Left kidney (tissue), 2 donors: ENCODE results near the gene HNRNPA3. TPM values are rescaled to one million over a fixed set of nuclear protein-coding genes. Genes with fewer than 3 reads are reported as not detected.
"Not testable (repeated sequence)": the region's sequence is repeated elsewhere in the genome, so short reads cannot be mapped to it uniquely, and the experiment has no call there.

Source experiments
- DNase-seq: peaks from one replicate; pipeline ENCODE4 v3.0.0-alpha.2; 2013
- polyA plus RNA-seq: library from polyadenylated mRNA; unstranded; fragments of 120-200 nt; gene quantifications from one replicate; pipeline ENCODE4 v1.2.1, GENCODE V29; 2013; ENCODE audit not compliant: insufficient read length

HNRNPA3 gene
- polyA plus RNA-seq, 1 donor, result 794 TPM

DNA sequence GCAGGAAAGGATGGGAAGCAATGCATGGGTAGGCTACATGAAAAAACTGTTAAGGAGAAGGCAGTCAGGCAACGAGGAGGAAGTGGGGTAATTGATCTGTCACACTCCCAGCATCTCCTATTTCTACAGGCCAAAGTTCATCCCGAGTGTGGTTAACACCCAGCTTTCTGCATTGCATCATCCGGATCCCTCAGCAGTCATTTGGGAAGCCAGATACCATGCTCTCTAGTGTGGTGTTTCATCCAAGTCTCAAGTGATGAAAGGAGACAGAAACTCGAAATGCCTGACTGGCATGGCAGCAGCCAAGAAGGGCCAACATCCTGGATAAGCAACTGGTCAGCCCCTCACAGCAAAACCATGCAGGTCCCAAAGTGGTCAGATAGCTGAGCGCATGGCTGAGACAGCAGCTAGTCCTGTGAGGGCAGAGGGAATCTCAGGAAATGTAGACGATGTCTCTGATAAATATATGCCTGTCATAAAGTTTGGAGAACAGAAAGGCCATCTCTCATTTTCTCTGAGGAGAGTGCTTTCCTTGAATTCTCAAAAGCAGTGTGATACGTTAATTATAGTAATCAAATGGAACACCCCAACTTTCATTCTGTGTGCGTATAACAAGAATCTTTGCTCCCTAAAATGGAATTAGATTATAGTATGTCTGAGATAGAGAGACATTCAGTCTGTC is 24.8 kb upstream of the HNRNPA3 start:
- DNase-seq, result no peak

DNA sequence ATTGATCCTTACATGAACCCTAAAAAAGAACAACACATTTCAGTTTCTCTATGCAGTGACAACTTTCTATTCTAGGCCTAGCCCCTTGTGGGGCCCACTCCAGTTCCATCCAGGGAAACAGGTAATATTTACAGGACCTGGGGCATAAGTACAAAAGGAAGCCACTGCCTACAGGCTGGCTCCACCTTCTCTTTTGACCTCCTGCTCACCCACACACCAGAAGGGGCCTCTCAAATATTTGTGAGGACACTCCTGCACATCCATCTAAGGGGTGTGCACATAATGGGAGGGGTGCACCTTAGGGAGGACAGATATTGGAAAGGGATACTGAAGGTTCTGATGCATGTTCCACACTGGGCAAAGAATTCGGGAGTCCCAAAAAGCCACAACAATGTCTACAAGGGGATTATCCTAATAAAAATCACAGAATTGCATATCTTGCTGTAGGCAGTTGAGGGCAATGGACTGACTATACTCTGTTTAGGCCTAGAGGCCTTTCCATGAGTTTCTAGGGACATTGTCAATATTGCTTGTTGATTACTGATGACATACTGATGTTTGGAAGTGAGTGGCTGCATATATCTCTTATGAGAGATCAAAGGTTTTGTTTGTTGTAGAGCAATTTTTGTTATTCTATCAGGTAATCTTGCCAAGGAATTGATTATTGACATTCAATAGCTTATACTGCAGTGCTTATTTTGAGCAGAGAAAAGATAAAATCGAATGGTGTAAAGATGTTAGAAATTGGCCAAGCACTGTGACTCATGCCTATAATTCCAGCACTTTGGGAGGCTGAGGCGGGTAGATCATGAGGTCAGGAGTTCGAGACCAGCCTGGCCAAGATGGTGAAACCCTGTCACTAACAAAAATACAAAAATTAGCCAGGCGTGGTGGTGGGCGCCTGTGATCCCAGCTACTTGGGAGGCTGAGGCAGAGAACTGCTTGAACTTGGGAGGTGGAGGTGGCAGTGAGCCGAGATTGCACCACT is 23.8 kb upstream of the HNRNPA3 start:
- no peak for DNase-seq

DNA sequence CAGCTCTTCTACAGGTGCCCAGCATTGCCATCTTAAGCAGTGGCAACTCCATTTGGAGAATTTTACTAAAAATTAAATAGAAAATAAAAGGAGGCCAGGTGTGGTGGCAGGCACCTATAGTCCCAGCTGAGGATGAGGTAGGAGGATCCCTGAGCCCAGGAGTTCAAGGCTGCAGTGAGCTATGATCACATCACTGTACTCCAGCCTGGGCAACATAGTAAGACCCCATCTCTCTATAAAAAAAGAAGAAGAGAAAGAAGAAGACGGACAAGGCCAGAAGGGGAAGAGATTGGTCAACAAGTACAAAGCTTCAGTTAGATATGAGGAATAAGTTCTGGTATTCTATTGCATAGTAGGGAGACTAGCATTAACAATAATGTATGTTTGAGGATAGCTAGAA is 21.7 kb upstream of the HNRNPA3 start:
- no peak for DNase-seq

DNA sequence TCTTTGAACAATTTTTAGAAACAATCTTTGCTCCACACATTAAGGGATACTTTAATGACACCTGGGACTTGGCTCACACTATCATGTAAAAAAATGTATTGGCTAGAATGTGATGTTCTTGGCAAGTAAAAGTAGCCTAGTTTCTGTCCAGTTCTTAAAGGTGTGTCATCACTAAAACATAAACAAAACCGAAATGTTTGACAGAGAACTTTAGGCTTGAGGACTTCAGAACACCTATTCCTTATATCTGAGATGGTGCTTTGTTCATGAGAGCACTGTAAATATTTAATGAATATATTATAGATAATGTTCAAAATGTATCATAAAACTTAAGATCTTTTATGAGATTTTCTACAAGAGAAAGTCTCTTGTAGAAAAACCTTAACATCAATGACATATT is 19.8 kb upstream of the HNRNPA3 start:
- no peak for DNase-seq

DNA sequence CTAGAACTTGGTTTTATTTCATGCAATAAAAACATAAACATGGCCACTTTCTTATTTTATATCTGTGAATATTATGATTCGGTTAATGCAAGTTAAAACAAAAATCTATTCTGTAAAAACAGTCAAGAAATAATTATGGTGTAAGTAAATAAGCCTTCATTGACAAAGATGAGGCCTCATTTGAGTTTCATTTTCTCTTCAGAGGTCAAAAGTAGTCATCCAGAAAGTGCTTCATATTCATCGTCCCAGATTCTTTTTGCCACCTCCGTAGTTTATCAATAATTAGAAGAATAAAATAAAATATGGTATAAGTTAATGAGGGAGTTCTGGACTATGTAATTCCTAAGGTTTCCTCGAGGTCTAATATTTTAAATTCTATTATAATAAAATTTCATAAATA is 19.4 kb upstream of the HNRNPA3 start:
- DNase-seq, result no peak

DNA sequence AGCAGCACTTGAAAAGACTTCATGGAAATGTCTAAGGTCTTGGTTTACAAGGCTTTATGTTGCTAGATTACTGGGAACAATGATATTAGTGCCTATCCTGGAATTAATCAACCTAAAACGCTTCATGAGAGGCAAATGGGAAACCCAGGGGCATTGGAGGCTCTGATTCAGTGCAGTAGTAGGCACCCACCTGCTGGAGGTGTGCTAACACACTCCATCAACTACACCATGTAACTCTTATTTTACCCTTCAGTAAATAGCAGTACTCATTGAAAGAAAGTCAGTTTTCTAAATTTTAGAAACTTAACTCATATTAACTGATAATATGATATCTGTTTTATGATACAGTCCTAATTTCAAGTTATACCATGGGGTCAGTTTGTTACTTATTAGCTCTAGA is 17.4 kb upstream of the HNRNPA3 start:
- no peak for DNase-seq

DNA sequence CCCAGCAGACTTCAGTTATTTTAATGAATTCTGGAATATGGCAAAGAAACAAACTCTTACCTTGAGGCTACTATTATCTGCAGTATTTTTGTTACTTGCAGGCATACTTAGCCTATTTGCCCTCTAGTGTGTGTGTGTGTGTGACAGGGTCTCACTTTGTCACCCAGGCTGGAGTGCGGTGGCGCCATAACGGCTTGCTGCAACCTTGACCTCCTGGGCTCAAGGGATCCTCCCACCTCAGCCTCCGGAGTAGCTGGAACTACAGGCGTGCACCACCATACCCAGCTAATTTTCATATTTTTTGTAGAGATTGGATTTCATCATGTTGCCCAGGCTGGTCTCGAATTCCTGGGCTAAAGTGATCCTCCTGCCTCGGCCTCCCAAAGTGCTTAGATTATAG is 12.2 kb upstream of the HNRNPA3 start:
- not testable (repeated sequence) for DNase-seq

DNA sequence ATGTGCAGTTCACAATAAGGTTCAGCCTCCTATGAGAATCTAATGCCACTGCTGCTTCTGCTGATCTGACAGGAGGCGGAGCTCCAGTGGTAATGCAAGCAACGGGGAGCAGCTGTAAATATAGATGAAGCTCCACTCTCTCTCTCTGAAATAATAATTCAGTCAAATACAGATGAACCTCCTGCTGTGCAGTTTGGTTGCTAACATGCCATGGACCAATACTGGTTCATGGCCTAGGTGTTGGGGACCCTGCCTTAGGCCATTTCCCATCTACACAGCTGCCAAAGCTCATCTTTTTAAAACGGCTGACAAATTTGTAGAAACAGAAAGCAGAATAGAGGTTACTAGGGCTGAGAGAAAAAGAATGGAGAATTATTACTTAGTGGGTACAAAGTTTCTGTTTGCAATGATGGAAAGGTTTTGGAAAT is 10.7 kb upstream of the HNRNPA3 start:
- DNase-seq, result no peak

DNA sequence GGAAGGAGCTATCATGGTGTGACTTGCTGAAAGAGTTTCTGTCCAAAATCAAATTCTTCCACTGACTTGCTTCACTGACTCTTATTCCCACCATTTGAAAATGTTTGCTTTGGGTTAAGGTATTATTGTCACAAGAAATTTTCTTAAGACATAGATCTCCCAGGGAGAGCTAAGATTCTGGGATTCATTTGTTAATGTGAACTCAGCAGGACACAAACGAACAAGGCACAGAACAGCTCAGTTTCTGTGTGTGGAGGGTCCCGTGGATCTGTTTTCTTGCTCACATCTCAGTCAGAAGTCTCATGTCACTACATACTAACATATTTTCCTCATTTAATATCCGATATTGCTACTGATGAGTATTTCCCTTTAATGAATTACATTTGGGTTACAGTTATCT is 8.2 kb upstream of the HNRNPA3 start:
- DNase-seq, result no peak

DNA sequence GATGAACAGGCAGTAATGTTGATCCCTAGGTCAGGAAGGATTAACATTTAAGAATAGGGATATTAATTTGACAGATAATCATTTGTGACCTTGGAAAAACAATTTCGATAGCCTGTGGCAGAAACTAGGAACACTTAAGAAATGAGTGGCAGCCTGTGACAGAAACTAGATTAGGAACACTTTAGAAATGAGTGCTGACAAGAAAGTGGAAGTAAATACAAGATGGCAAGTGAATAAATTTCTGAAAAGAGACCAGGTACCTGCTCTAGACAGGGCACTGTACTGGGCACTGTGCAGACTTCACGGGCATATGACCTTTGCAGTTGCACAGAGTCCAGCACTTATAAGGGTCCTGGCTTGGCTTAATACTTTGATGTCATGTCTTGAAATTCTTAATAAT is 5.5 kb upstream of the HNRNPA3 start:
- no peak for DNase-seq

DNA sequence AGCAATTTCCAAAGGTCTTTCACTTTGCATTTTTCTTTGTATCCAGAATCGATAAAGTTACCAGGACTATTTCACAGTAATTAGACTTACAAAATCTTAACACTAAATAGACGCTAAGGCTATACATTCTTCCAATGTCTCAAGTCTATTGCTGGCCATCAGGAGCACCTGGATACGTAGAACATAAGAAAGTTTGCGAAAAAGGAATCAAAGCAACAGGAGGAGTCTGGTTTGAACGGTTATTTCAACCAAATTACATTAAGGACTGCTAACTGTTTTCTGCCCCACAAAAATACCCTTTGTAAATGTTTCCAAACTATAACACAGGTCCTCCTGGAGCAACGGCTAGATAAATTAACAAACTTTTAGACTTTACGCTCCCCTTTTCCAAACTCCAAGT is 1.4 kb upstream of the HNRNPA3 start:
- no peak for DNase-seq

DNA sequence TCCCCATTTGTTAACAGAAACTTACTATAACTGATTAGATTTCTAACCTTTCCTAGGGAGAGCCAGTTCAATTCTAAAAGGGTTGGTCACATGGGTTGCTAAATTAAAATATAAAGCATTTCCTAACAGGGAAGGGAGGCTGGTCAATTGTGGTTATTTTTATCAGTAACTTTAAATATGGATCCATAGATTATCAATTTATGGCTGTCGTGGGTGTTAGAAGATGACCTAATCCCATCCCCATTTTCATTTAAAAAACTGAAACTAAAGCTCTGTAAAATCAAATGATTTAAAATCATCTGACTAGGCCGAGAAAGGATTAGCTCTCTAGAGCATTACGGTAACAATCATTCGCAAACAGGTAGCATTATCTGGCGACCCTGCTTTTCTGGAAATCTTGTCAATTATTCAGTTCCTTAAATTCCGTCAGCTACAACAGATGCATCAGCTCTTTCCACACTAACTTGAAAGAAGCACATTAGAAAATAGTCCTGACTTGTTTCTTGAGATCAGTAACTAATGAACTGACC is 953 bp upstream of the HNRNPA3 start:
- DNase-seq, result no peak

DNA sequence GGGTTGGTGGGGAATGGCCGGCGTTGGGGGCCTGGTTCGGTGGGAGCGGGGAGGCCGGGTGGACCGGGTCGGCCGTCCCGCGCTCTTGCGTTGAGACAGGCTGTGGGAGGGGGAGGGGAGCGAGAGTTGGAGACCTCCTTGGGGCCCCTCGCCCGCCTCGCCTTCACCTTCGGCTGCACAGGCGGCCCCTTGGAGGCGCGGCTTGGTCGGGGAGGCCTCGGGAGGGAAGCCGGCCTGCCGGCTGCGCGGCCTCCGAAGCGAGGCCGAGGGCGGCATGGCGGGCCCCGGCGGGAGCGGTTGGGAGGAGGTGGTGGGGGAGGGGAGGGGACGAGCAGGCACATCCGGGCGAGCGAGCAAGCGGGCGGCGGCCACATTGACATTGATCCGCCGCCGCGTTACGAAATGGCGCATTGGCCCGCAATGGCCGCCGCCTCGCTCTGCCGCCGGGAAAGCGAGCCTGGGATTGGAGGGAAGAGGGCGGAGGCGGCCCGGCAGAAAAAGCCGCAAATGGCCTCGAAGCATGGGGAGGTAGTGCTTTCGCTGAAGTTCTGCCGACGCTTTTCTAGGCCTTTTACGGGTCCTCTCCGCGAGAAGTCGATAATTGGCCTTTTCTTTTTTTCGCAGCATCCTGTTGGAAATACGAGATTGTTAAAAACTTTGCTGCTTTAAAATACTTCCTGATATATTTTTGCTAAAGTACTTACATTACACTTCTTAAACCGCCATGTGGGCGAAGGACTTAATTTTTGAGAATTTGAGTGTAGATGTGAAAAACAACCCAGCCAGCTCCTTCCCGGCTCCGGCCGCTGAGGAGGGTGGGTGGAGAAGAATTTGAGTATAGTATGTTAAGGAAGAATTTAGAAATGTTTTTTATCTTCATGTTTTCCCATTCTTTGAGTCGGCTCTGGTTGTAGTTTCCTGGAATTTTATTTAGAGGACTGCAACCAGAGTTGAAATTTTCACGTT is 580 bp downstream of the HNRNPA3 start:
- DNase-seq, result peak; percentile 80

DNA sequence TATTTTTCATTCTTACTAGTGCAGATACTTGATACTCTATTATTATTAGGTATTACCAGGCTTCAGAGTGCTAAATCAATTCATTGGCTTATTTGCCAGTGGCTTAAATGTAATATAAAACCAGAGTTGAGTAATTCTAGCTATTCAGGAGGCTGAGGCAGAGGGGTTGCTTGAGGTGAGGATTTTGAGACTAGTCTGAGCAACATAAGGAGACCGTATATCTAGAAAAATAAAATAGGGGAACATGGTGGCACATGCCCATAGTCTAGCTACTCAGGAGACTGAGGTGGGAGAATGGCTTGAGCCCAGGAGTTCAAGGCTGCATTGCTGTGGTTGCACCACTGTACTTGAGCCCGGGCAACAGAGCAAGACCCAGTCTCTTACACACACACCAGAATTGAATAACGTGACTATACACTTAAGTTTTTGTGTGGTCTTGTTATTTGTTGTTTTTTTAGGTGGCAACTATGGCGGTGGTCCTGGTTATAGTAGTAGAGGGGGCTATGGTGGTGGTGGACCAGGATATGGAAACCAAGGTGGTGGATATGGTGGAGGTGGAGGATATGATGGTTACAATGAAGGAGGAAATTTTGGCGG is 4.8 kb downstream of the HNRNPA3 start:
- DNase-seq, result no peak

DNA sequence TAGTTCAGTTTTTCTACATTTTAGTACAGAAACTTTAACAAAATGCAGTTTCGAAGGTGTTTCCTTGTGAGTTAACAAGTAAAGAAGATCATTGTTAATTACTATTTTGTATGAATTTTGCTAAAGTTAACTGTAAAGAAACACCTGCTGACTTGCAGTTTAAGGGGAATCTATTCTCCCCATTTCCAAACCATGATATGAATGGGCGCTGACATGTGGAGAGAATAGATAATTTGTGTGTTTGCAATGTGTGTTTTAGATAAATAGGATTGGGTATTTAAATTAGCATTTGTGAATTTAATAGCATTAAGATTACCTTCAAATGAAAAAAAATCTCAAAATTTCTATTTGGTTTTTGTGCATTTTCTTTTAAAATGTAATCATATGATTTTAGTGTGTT is 7.2 kb downstream of the HNRNPA3 start:
- DNase-seq, result not testable (repeated sequence)

DNA sequence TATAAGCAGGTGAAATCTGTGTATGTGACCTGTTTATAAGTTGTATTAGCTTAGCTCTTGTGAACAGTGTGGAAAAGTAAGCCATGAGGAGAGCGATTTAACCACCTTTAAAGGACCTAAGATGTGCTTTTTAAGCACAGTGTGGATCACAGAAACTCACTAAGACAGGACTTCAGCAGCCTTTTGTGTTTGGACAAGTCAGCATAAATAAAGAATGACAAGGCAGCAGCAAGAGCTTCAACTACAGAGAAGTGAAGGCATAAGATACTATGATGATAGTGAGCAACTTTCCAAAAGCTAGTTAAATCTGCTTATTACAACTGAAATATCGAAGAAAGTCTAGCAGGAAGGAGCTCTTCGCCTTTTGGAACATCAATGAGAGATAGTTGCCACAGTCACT is 8.9 kb downstream of the HNRNPA3 start:
- DNase-seq, result no peak

DNA sequence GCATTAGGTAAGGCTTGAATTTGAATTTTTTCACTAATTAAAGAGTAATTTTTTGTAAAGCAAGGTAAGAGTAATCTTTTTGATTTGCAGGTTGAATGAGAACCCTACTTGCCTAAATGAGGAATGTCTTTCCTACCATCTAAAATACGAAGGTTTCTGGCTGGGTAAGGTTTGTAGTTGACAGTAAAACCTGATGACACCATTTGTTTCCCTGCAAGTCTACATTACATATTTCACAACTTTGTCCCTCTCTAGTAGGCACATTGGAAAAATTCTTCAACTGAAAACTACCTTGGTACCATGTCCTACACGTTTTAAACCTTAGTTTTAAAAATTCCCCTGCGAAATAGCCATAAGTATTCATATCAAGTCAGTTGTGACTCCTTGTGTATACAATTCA is 9.4 kb downstream of the HNRNPA3 start:
- no peak for DNase-seq

DNA sequence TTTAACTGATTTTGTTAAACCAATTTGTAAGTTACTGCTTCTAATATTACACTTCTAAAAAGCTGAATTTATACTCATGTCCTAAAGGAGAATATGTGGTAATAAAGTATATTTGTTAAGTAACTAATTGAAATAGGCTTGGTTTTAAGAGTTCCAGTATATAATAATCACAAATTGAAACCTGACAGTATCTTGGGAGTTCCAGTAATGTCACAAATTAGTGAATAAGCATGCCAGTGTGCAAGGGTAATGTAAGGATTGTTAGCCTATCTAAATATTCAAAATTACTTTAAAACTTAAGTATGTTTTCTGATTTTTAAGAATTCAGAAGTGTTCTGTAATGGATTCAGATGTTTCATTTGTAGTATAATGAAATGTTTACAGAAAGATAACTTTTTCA is 10.8 kb downstream of the HNRNPA3 start:
- DNase-seq, result not testable (repeated sequence)

DNA sequence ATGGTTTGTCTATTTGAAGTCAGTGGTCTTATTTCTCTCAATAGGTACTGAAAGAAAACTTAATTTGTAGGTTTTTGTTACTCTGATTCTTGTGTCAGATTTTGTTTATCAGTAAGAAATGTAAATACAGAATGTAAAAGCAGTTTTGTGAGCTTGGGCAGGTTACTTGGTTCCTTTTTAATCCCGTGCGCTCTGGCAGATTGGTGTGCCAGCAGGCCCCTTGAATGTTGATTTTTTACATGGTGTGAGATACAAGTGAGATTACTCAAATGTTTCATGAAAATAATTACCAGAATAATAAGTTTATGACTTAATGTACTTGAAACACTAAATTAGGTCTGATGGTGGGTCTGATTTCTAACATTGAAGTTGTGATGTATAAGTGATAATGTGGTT is 13.4 kb downstream of the HNRNPA3 start:
- DNase-seq, result no peak

DNA sequence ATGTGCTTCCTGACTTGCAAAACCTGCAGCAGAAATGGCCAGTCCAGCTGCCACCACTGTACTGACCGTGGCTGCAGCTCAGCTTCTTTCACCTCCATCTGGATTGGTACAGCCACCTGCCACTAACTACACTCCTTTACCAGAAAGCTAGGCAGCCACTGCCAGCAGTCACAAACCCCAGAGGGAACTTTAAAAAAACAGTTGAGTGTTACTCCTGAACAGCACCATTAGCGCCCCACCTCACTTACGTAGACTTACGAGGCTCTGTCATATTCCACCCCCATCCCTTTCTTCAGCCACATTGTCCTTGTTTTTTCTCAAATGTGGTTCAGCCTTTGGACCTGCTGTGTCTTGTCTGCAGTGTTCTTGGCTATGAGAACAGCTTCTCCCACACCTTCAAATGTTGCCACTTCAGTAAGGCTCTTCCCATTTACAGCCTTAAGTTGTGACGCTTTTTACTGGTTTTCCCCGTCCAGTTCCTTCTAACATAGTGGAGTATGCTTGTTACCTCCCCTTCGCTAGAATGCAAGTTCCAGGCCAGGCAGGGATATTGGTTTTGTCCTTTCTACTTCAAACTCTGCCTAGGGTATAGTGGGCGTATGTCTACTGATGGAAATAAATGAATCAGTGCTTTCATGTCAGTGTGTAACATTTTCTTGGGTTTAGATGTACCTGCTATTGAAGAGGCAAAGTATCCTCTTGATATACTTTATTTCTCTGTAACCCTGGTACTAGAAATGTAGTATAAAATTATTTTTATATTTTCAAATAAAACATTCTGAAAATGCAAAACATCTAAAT is 17.0 kb downstream of the HNRNPA3 start:
- no peak for DNase-seq

DNA sequence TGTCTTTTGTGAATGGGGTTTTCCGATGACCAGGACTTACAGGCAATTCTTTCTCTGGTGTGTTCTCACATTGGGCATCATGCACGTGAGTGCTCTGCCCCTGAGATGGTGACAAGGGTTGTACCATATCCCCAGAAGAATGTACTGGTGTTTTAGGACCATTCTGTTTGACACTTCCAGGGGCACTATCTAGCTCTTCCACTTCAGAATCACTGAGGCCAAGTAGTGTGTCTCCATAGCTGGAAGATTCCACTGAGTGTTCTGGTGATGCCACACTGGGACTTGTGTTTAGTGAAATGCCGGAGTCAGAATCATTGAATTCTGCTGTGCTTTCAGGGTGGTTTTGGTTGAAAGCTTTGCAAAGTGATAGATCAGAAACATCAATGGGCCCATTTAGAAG is 18.7 kb downstream of the HNRNPA3 start:
- no peak for DNase-seq
